Upper lobe of left lung (tissue), 4 donors: ENCODE data around the gene ACVR1B.

Source experiments
- POLR2A ChIP-seq, 4 donors: fragments of 450-650 bp; IDR thresholded peaks; one replicate each; pipeline ENCODE4 v1.5.1; 2016 to 2017; ENCODE audit warnings: antibody characterized with exemption in 4 of 4, mild to moderate bottlenecking in 2 of 4
- TF ChIP-seq, protein P1 (sequence below), 6 experiments: fragments of 450-650 bp in 4 of 6; fragments of 200-600 bp in 2 of 6; sonication (generic) in 2 of 6; IDR thresholded peaks; one replicate each; pipeline ENCODE4 v1.5.1; 2016 to 2019; ENCODE audit warnings: antibody characterized with exemption in 6 of 6

DNA sequence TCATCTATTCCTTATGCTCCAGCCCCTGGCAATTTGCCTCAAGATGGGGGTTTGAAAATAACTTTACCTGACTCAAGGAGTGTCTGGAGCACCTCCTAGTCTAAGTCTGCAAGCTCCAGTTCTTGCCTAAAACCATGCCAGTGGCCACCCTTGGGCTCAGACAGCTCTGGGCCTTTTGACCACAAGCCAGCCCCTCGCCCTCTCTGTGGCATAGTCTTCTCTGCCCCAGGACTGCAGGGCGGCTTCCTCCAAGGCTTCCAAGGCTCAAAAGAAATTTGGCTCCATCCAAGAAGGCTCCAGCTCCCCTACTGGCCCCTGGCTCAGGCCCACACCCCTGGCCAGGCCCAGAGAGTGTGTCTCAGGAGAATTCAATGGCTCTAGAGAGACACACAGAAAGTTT lies 29.4 kb upstream of the ACVR1B start:
- TF ChIP-seq, protein P1, sequence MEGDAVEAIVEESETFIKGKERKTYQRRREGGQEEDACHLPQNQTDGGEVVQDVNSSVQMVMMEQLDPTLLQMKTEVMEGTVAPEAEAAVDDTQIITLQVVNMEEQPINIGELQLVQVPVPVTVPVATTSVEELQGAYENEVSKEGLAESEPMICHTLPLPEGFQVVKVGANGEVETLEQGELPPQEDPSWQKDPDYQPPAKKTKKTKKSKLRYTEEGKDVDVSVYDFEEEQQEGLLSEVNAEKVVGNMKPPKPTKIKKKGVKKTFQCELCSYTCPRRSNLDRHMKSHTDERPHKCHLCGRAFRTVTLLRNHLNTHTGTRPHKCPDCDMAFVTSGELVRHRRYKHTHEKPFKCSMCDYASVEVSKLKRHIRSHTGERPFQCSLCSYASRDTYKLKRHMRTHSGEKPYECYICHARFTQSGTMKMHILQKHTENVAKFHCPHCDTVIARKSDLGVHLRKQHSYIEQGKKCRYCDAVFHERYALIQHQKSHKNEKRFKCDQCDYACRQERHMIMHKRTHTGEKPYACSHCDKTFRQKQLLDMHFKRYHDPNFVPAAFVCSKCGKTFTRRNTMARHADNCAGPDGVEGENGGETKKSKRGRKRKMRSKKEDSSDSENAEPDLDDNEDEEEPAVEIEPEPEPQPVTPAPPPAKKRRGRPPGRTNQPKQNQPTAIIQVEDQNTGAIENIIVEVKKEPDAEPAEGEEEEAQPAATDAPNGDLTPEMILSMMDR (IDR thresholded peaks at IDR 0.05), result no peak
- TF ChIP-seq POLR2A (IDR thresholded peaks at IDR 0.05), result no peak
